HepG2 (cell line): ENCODE measurements around the gene HTR7. TPM values are rescaled to one million over a fixed set of nuclear protein-coding genes. Genes with fewer than 3 reads are reported as not detected.
A peak's percentile ranks its signal among the peaks of the same experiment; 100 is the strongest.

ENCODE experiments used
- ATF7 ChIP-seq, 2 experiments: fragments of 450-650 bp in 1 of 2; sonication (generic) in 1 of 2; formaldehyde crosslinking in 1 of 2; IDR thresholded peaks; 2 replicates each; pipeline versions ENCODE4 v1.4.0 to v1.6.1; 2016 to 2020; ENCODE audit warnings: antibody characterized with exemption in 1 of 2, mild to moderate bottlenecking in 1 of 2, missing genetic modification reagents in 1 of 2
- E2F2 ChIP-seq: sonication (generic); formaldehyde crosslinking; IDR thresholded peaks from 2 replicates; pipeline ENCODE4 v1.4.0; 2020; ENCODE audit warnings: missing genetic modification reagents, borderline replicate concordance
- FOXA1 ChIP-seq, 2 experiments: fragments of 450-650 bp in 1 of 2; sonication (generic) in 1 of 2; formaldehyde crosslinking in 1 of 2; IDR thresholded peaks; 2 replicates each; pipeline versions ENCODE4 v1.4.0 to v1.6.1; 2016 to 2020; ENCODE audit warnings: missing genetic modification reagents in 1 of 2
- HCFC1 ChIP-seq: fragments of 150-350 bp; IDR thresholded peaks from 2 replicates; pipeline ENCODE4 v1.6.1; 2014; ENCODE audit warnings: low read depth, low read length
- HDAC2 ChIP-seq: sonication (generic); formaldehyde crosslinking; IDR thresholded peaks from 2 replicates; pipeline ENCODE4 v1.4.0; 2020; ENCODE audit warnings: missing genetic modification reagents
- KAT8 ChIP-seq: IDR thresholded peaks from 2 replicates; pipeline ENCODE4 v1.6.1; 2016; ENCODE audit warnings: missing genetic modification reagents, missing compliant biosample characterization
- KDM2A ChIP-seq: sonication (generic); formaldehyde crosslinking; IDR thresholded peaks from 2 replicates; pipeline ENCODE4 v1.4.0; 2020; ENCODE audit warnings: low read depth, missing genetic modification reagents, borderline replicate concordance
- NFE2L2 ChIP-seq: fragments of 150-350 bp; IDR thresholded peaks from 2 replicates; pipeline ENCODE4 v1.6.1; 2014; ENCODE audit warnings: low read length
- SAFB2 ChIP-seq: sonication (generic); formaldehyde crosslinking; IDR thresholded peaks from 2 replicates; pipeline ENCODE4 v1.5.1; 2020; ENCODE audit warnings: missing genetic modification reagents, low read depth, mild to moderate bottlenecking, borderline replicate concordance
- SNAI1 ChIP-seq: sonication (generic); formaldehyde crosslinking; IDR thresholded peaks from 2 replicates; pipeline ENCODE4 v1.5.0; 2020; ENCODE audit warnings: mild to moderate bottlenecking, missing genetic modification reagents, borderline replicate concordance
- SUZ12 ChIP-seq: fragments of 150-350 bp; IDR thresholded peaks from 2 replicates; pipeline ENCODE4 v1.6.1; 2014; ENCODE audit warnings: low read depth, low read length
- TSC22D2 ChIP-seq: sonication (generic); formaldehyde crosslinking; IDR thresholded peaks from 2 replicates; pipeline ENCODE4 v1.5.1; 2020; ENCODE audit warnings: missing genetic modification reagents, mild to moderate bottlenecking, borderline replicate concordance
- UBTF ChIP-seq: sonication (generic); formaldehyde crosslinking; IDR thresholded peaks from 2 replicates; pipeline ENCODE4 v1.4.0; 2020; ENCODE audit warnings: mild to moderate bottlenecking, missing genetic modification reagents
- ZNF225 ChIP-seq: sonication (generic); formaldehyde crosslinking; IDR thresholded peaks from 2 replicates; pipeline ENCODE4 v1.4.0; 2020; ENCODE audit warnings: mild to moderate bottlenecking, missing genetic modification reagents
- ZNF281 ChIP-seq: sonication (generic); formaldehyde crosslinking; IDR thresholded peaks from 2 replicates; pipeline ENCODE4 v1.4.0; 2020; ENCODE audit warnings: missing genetic modification reagents, borderline replicate concordance
- ZNF567 ChIP-seq: sonication (generic); formaldehyde crosslinking; IDR thresholded peaks from 2 replicates; pipeline ENCODE4 v1.8.1; 2023; ENCODE audit warnings: mild to moderate bottlenecking, missing genetic modification reagents, borderline replicate concordance
- ZNF574 ChIP-seq: sonication (generic); formaldehyde crosslinking; IDR thresholded peaks from 2 replicates; pipeline ENCODE4 v1.4.0; 2020; ENCODE audit warnings: missing genetic modification reagents
- ZSCAN9 ChIP-seq: IDR thresholded peaks from 2 replicates; pipeline ENCODE4 v1.6.1; 2016; ENCODE audit warnings: borderline replicate concordance
- polyA plus RNA-seq, 8 experiments: library from polyadenylated mRNA; depleted of rRNA in 3 of 8; stranded (reverse) in 7 of 8; unstranded in 1 of 8; fragments of >200 nt; fragmentation: Illumina TruSeq in 4 of 8; extraction: Trizol in 4 of 8; gene quantifications; 2 replicates each; pipeline versions ENCODE4 v1.2.1 to v1.2.3, GENCODE V29; 2011 to 2016; ENCODE audit warnings: low read depth in 4 of 8, missing spikeins in 1 of 8, mixed read lengths in 1 of 8; ENCODE audit not compliant: insufficient read depth in 1 of 8
- total RNA-seq, 5 experiments: library from RNA; depleted of rRNA; stranded (reverse); fragments of >200 nt; fragmentation: Illumina TruSeq; extraction: Trizol; gene quantifications; 2 replicates each; pipeline ENCODE4 v1.2.3, GENCODE V29; 2016; ENCODE audit warnings: low read depth in 1 of 5

HTR7 gene
- total and polyA plus RNA-seq, 2 of the 13 experiments (the other 11 are each of a cell fraction or from before 2014, with no cell fraction given): 0.04 TPM; not detected in 1

GRCh38 chr10:90871766-90872647 lies 14.2 kb upstream of the HTR7 start, which contains the start of gene RPP30 (continued):
- TF ChIP-seq HDAC2: peak; percentile 49
- TF ChIP-seq ZNF567: 0 out of 2 replicates have a peak, but pooled peaks have one; percentile 39
- TF ChIP-seq ZNF281 (CRISPR knock-in tag): no peak
- TF ChIP-seq KDM2A (CRISPR knock-in tag): peak; percentile 51; the same call in 1 of the 2 replicates
- peak; percentile 72 for TF ChIP-seq SUZ12
- no peak; the same call in 1 of the 2 replicates for TF ChIP-seq UBTF
- TF ChIP-seq ATF7 (IDR thresholded peaks at IDR 0.05): no peak
- no peak for TF ChIP-seq ATF7 (CRISPR knock-in tag; IDR thresholded peaks at IDR 0.05)
- TF ChIP-seq HCFC1: peak; percentile 87
- TF ChIP-seq SNAI1: no peak
- TF ChIP-seq FOXA1 (IDR thresholded peaks at IDR 0.05): no peak
- no peak for TF ChIP-seq FOXA1 (CRISPR knock-in tag; IDR thresholded peaks at IDR 0.05)
- TF ChIP-seq E2F2 (CRISPR knock-in tag): no peak
- peak; percentile 25; the same call in 1 of the 2 replicates for TF ChIP-seq TSC22D2 (CRISPR knock-in tag)
- peak; percentile 82 for TF ChIP-seq ZNF574 (CRISPR knock-in tag)
- TF ChIP-seq ZSCAN9 (CRISPR knock-in tag): no peak
- TF ChIP-seq SAFB2: no peak
- TF ChIP-seq KAT8: peak; percentile 82
- TF ChIP-seq ZNF225 (CRISPR knock-in tag): peak; percentile 79; the same call in 1 of the 2 replicates
- no peak for TF ChIP-seq NFE2L2
- TF ChIP-seq, all 625 proteins: peak for 136
